IMR-90 (cell line): ENCODE measurements around the gene ARGLU1. TPM values are rescaled to one million over a fixed set of nuclear protein-coding genes. Genes with fewer than 3 reads are reported as not detected.

Experiments
- ATAC-seq: fragments of 200-7000 bp; cut with Tn5 transposase; 2 replicates; pipeline ENCODE4 v1.9.1; 2020; ENCODE audit warnings: low read depth, mild to moderate bottlenecking, moderate library complexity
- BruUV-seq: library from RNA; stranded (reverse); fragments of 400-500 nt; replicated peaks from 2 replicates; lab custom pipeline; 2021; lab: Mats Ljungman, UMichigan
- CTCF ChIA-PET: fragments of 300-600 bp; formaldehyde crosslinking; extraction: SDS; loops from one replicate; lab custom pipeline; 2021; ENCODE audit warnings: antibody characterized with exemption; lab: Yijun Ruan, JAX
- POLR2A ChIA-PET: fragments of 300-600 bp; sonication (Branson Sonifier 250); formaldehyde crosslinking; loops from one replicate; lab custom pipeline; 2022; ENCODE audit warnings: antibody characterized with exemption; ENCODE audit not compliant: unreplicated experiment; lab: Charles Lee
- DNase-seq: peaks from one replicate; pipeline ENCODE4 v3.0.0; 2013
- H2AFZ ChIP-seq: replicated peaks from 2 replicates; pipeline ENCODE3; 2013; ENCODE audit warnings: low read length, mild to moderate bottlenecking; ENCODE audit not compliant: poor library complexity
- H2AK5ac ChIP-seq: 2 replicates; pipeline ENCODE4 v1.6.1; 2013; ENCODE audit warnings: low read depth, low read length, inconsistent platforms
- H2AK9ac ChIP-seq: replicated peaks from 2 replicates; pipeline ENCODE3; 2013; ENCODE audit warnings: mild to moderate bottlenecking, low read depth, low read length, moderate library complexity; ENCODE audit not compliant: poor library complexity
- H2BK120ac ChIP-seq: 2 replicates; pipeline ENCODE4 v1.6.1; 2013; ENCODE audit warnings: low read depth, low read length, inconsistent platforms
- H2BK15ac ChIP-seq: 3 replicates; pipeline ENCODE4 v1.6.1; 2013; ENCODE audit warnings: low read depth, low read length, inconsistent platforms
- H2BK20ac ChIP-seq: 2 replicates; pipeline ENCODE4 v1.6.1; 2013; ENCODE audit warnings: low read depth, mild to moderate bottlenecking, inconsistent platforms, low read length, moderate library complexity
- H2BK5ac ChIP-seq: 2 replicates; pipeline ENCODE4 v1.6.1; 2013; ENCODE audit warnings: mild to moderate bottlenecking, low read depth, low read length, inconsistent platforms; ENCODE audit not compliant: poor library complexity, severe bottlenecking
- H3K14ac ChIP-seq: replicated peaks from 2 replicates; pipeline ENCODE4 v1.6.1; 2013; ENCODE audit warnings: low read depth, low read length, inconsistent platforms
- H3K18ac ChIP-seq: 2 replicates; pipeline ENCODE4 v1.6.1; 2013; ENCODE audit warnings: low read depth, low read length, control low read depth
- H3K23ac ChIP-seq: 2 replicates; pipeline ENCODE4 v1.6.1; 2013; ENCODE audit warnings: low read depth, low read length, inconsistent platforms
- H3K27ac ChIP-seq: 2 replicates; pipeline ENCODE4 v1.5.1; 2013; ENCODE audit warnings: mild to moderate bottlenecking, control low read depth, low read length; ENCODE audit not compliant: insufficient read depth
- H3K27me3 ChIP-seq: 2 replicates; pipeline ENCODE4 v1.6.1; 2013; ENCODE audit warnings: low read length; ENCODE audit not compliant: control insufficient read depth, insufficient read depth
- H3K36me3 ChIP-seq: 2 replicates; pipeline ENCODE4 v1.6.1; 2013; ENCODE audit warnings: low read length, mixed read lengths; ENCODE audit not compliant: control insufficient read depth, insufficient read depth
- H3K4ac ChIP-seq: 2 replicates; pipeline ENCODE4 v1.6.1; 2013; ENCODE audit warnings: low read depth, low read length, inconsistent platforms
- H3K4me1 ChIP-seq: 2 replicates; pipeline ENCODE4 v1.6.1; 2013; ENCODE audit warnings: low read length, mixed read lengths; ENCODE audit not compliant: control insufficient read depth, insufficient read depth
- H3K4me2 ChIP-seq: 2 replicates; pipeline ENCODE4 v1.6.1; 2013; ENCODE audit warnings: low read depth, mild to moderate bottlenecking, control low read depth, low read length, moderate library complexity
- H3K4me3 ChIP-seq: 2 replicates; pipeline ENCODE4 v1.5.1; 2013; ENCODE audit warnings: low read depth, mild to moderate bottlenecking, control low read depth, low read length, moderate library complexity; ENCODE audit not compliant: insufficient read depth
- H3K56ac ChIP-seq: 2 replicates; pipeline ENCODE4 v1.6.1; 2013; ENCODE audit warnings: low read length, inconsistent platforms; ENCODE audit not compliant: insufficient read depth; ENCODE audit errors: extremely low read depth
- H3K79me1 ChIP-seq, 2 experiments: 2 replicates each; pipeline ENCODE4 v1.6.1; 2013; ENCODE audit warnings: low read length in 2 of 2, inconsistent platforms in 1 of 2, low read depth in 1 of 2
- H3K9ac ChIP-seq: 2 replicates; pipeline ENCODE4 v1.6.1; 2013; ENCODE audit warnings: low read depth, low read length, control low read depth
- H3K9me1 ChIP-seq: 2 replicates; pipeline ENCODE4 v1.6.1; 2013; ENCODE audit warnings: low read length, inconsistent platforms; ENCODE audit not compliant: insufficient read depth
- H3K9me3 ChIP-seq: 2 replicates; pipeline ENCODE4 v1.6.1; 2013; ENCODE audit warnings: low read length; ENCODE audit not compliant: control insufficient read depth, insufficient read depth
- H4K20me1 ChIP-seq: 2 replicates; pipeline ENCODE4 v1.6.1; 2013; ENCODE audit warnings: low read length, inconsistent platforms; ENCODE audit not compliant: insufficient read depth
- H4K5ac ChIP-seq: 2 replicates; pipeline ENCODE4 v1.6.1; 2013; ENCODE audit warnings: mild to moderate bottlenecking, low read depth, low read length, control low read depth
- H4K8ac ChIP-seq, 2 experiments: 2 replicates each; pipeline ENCODE4 v1.6.1; 2013; ENCODE audit warnings: low read depth in 2 of 2, low read length in 2 of 2, control low read depth in 1 of 2, inconsistent platforms in 1 of 2
- H4K91ac ChIP-seq: 2 replicates; pipeline ENCODE4 v1.6.1; 2013; ENCODE audit warnings: low read depth, low read length, inconsistent platforms; ENCODE audit not compliant: insufficient read depth
- CEBPB ChIP-seq: IDR thresholded peaks from 2 replicates; pipeline ENCODE4 v1.6.1; 2012; ENCODE audit warnings: low read depth, low read length, improper control_type of control experiment
- POLR2A ChIP-seq: IDR thresholded peaks from 2 replicates; pipeline ENCODE4 v1.6.1; 2012; ENCODE audit warnings: mild to moderate bottlenecking, low read depth, low read length
- RAD21 ChIP-seq: IDR thresholded peaks from 2 replicates; pipeline ENCODE4 v1.6.1; 2012; ENCODE audit warnings: low read length, improper control_type of control experiment
- SMC3 ChIP-seq: fragments of 150-350 bp; IDR thresholded peaks from 2 replicates; pipeline ENCODE4 v1.6.1; 2016; ENCODE audit warnings: low read depth, mild to moderate bottlenecking, antibody characterized with exemption, low read length, moderate library complexity
- WGBS, 2 experiments: methylation state at CpG; one replicate each; pipeline versions ENCODE4 v1.1.5 to v1.1.7; 2013; ENCODE audit warnings: missing lambda C conversion rate in 2 of 2; ENCODE audit not compliant: insufficient read length in 1 of 2; ENCODE audit errors: extremely low coverage in 2 of 2; 5-methylcytosine and 5-hydroxymethylcytosine counted together
- dilution Hi-C: fragments of 300-500 bp; cut with HindIII; formaldehyde crosslinking; loops from one replicate; pipeline ENCODE4 v1.14.3; 2018; ENCODE audit warnings: low sequenced_read_pairs; ENCODE audit not compliant: unreplicated experiment
- in situ Hi-C: fragments of 300-500 bp; cut with MboI; formaldehyde crosslinking; loops from 3 replicates; pipeline ENCODE4 v1.14.3; 2019; ENCODE audit warnings: low sequenced_read_pairs, inconsistent platforms, mixed read lengths
- intact Hi-C: fragments of 100-400 bp; cut with micrococcal nuclease; formaldehyde crosslinking; loops from 2 replicates; pipeline ENCODE4 v1.10.0; 2022
- polyA plus RNA-seq, 3 experiments: library from polyadenylated mRNA; depleted of rRNA; stranded (reverse); fragments of >200 nt; gene quantifications; 2 replicates each; pipeline ENCODE4 v1.2.3, GENCODE V29; 2012; ENCODE audit warnings: low replicate concordance in 1 of 3
- total RNA-seq: library from RNA; depleted of rRNA; stranded (reverse); fragments of >200 nt; gene quantifications from 2 replicates; pipeline ENCODE4 v1.2.3, GENCODE V29; 2012
- TF ChIP-seq, protein P1 (sequence below): conservative IDR thresholded peaks from 2 replicates; pipeline ENCODE4 v1.5.1; 2012; ENCODE audit warnings: mild to moderate bottlenecking, low read depth, low read length, improper control_type of control experiment

ARGLU1 gene
- total and polyA plus RNA-seq, 2 of the 4 experiments (the other 2 are of a cell fraction): 11.1 to 51.4 TPM

DNA sequence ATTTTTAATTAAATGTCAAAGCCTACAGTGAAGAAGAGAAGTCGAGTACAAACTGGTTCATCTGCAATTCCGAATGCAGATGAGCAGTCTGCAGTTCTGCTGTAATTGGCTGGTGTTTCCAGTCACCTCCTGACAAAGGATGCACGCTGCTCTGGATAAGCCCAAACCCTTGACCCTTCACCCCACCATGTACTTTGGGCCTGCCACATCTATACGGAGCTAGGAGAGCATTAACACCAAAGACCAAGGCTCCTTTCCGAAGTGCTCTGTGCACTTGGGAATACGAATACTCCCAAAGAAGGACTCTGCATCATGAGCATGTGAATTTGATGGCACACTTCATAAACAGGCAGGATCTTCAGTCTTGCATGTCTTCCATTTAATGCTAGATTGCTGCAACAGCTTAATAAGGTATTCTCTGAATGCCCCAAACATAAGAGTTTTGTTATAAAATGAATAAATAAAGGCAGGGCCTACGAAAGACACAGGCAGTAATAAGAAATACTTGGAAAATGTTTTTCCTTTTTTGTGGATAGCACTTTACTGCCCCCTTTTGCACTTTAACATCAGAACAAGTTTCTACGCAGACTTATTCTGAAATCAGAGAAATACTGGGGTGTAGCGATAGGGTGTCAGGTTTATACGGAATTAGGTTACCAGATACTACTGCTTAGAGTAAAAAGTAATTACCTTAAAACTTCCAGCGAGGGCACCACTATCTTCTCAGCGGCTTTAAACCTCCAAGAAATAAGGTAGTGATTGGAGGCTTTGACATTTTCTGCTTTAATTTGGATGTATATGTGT is 47.5 kb downstream of the ARGLU1 start:
- H3K4me3 ChIP-seq: no peak overlapping the region
- ChIA-PET CTCF (interaction anchor here (0.6 to 1.0 kb wide), 3 partner anchors 13 to 366 kb away, joined by 3 to 5 read pairs (median 3); no protein-coding TSS in a partner anchor), POLR2A (no interaction called here)
- DNase-seq (peak; percentile 56), ATAC-seq (peak; percentile 75)
- H3K27ac ChIP-seq: peak overlapping the region; percentile 22; the same call in 1 of the 2 replicates
- H3K79me1 ChIP-seq: peaks cover 20 to 50% of the 10 kb centered on the region in 2 experiments; a peak in 3 of 4 replicates
- BruUV-seq: no TSS peak
- H4K5ac ChIP-seq: peak overlapping the region; percentile 8; the same call in 1 of the 2 replicates
- H3K18ac ChIP-seq: peak overlapping the region; percentile 30
- in situ Hi-C loops: loop anchor here (25.0 kb wide), 1 partner anchor 433 kb away; no protein-coding TSS in a partner anchor
- H4K20me1 ChIP-seq: no peaks in the 10 kb centered on the region
- peaks cover 6% of the 10 kb centered on the region for H3K4me1 ChIP-seq
- peak overlapping the region; percentile 45 for H4K91ac ChIP-seq
- no peaks in the 10 kb centered on the region for H3K9me3 ChIP-seq
- H2AFZ ChIP-seq: peak overlapping the region; percentile 61
- no peaks in the 10 kb centered on the region for H3K27me3 ChIP-seq
- H3K23ac ChIP-seq: no peak overlapping the region
- H3K14ac ChIP-seq: peak overlapping the region; percentile 43; the same call in 1 of the 2 replicates
- H3K9me1 ChIP-seq: peaks cover 3% of the 10 kb centered on the region; the same call in 1 of the 2 replicates
- H4K8ac ChIP-seq: peak overlapping the region; percentile 16 to 29; a peak in 1 of 4 replicates
- H2AK5ac ChIP-seq: peak overlapping the region; percentile 53
- H2BK5ac ChIP-seq: no peak overlapping the region
- H3K9ac ChIP-seq: no peak overlapping the region
- dilution Hi-C loops: no loop called here
- peak overlapping the region; percentile 17; the same call in 1 of the 2 replicates for H3K4me2 ChIP-seq
- no peak overlapping the region for H2BK20ac ChIP-seq
- intact Hi-C loops: loop anchor here (1.0 to 2.0 kb wide), 2 partner anchors 437 to 1380 kb away; no protein-coding TSS in a partner anchor
- no peak overlapping the region for H3K56ac ChIP-seq
- H2BK15ac ChIP-seq: no peak overlapping the region
- H2AK9ac ChIP-seq: no peak overlapping the region
- no peak for TF ChIP-seq CEBPB
- no peak for TF ChIP-seq POLR2A
- TF ChIP-seq, protein P1, sequence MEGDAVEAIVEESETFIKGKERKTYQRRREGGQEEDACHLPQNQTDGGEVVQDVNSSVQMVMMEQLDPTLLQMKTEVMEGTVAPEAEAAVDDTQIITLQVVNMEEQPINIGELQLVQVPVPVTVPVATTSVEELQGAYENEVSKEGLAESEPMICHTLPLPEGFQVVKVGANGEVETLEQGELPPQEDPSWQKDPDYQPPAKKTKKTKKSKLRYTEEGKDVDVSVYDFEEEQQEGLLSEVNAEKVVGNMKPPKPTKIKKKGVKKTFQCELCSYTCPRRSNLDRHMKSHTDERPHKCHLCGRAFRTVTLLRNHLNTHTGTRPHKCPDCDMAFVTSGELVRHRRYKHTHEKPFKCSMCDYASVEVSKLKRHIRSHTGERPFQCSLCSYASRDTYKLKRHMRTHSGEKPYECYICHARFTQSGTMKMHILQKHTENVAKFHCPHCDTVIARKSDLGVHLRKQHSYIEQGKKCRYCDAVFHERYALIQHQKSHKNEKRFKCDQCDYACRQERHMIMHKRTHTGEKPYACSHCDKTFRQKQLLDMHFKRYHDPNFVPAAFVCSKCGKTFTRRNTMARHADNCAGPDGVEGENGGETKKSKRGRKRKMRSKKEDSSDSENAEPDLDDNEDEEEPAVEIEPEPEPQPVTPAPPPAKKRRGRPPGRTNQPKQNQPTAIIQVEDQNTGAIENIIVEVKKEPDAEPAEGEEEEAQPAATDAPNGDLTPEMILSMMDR: peak; percentile 73
- TF ChIP-seq RAD21: peak; percentile 72
- peak; percentile 74 for TF ChIP-seq SMC3
- peak overlapping the region; percentile 24; the same call in 1 of the 2 replicates for H2BK120ac ChIP-seq
- peak overlapping the region; percentile 44 for H3K4ac ChIP-seq
- H3K36me3 ChIP-seq: no peaks in the 10 kb centered on the region
- no CpG with 5 or more reads among the region's 12 CpGs for WGBS, 2 experiments
